ENCODE measurements around the gene PIAS2.
A peak's percentile ranks its signal among the peaks of the same experiment; 100 is the strongest.

Gene PIAS2

DNA sequence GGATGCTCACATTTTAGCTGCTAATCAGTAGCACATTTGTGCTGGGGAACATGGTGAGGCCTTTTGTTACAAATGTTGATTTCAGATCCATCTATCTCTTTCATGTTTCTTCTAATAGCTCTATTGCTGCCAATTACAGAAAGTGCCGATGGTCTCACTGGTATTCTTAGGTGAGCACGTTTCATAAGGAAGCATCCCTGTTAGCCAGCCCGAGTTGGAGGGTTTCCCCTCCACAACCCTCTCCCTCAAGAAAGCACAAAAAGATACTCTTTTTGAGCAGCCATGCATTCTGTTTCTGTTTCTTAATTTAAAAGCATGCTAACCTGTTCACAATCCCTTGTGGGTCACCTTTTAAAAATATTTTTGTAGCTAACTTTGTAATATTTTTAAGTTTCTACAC is 129.6 kb downstream of the PIAS2 start:
- Mint-ChIP-seq H3K27ac (no peak overlapping the region), H3K4me3 (no peak overlapping the region), H3K4me1 (no peaks in the 10 kb centered on the region), H3K9me3 (peaks cover 3% of the 10 kb centered on the region), H3K27me3 (no peaks in the 10 kb centered on the region), H3K36me3 (no peaks in the 10 kb centered on the region)
- DNase-seq (ENCODE audit: low spot score in 2 of 2) = no peak
- ATAC-seq (ENCODE audit: low read depth) = no peak

DNA sequence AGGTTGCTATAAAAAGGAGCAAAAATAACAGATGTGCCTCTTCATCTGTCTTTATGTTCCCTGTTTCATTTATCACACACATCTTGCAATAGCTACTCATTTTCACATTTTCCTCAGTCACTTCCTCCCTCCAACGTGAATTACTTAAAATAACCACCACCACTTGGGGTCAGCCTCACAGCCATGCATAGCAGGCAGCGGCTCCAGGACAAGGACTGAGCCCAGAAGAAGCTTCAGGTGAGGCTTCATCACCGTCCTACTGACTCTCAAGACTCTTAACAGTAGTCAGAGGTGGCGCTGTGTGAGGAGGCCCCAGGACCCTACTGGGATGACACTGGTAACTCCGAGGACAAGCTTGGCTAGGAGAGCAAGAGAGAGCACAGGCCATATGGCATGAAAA is 144.9 kb downstream of the PIAS2 start:
- no peak for ATAC-seq (ENCODE audit: low read depth)
- Mint-ChIP-seq H3K27ac (no peak overlapping the region), H3K27me3 (peaks cover 5% of the 10 kb centered on the region), H3K4me1 (peaks cover 2% of the 10 kb centered on the region), H3K9me3 (no peaks in the 10 kb centered on the region), H3K36me3 (no peaks in the 10 kb centered on the region), H3K4me3 (no peak overlapping the region)
- DNase-seq (ENCODE audit: low spot score in 2 of 2) = no peak

DNA sequence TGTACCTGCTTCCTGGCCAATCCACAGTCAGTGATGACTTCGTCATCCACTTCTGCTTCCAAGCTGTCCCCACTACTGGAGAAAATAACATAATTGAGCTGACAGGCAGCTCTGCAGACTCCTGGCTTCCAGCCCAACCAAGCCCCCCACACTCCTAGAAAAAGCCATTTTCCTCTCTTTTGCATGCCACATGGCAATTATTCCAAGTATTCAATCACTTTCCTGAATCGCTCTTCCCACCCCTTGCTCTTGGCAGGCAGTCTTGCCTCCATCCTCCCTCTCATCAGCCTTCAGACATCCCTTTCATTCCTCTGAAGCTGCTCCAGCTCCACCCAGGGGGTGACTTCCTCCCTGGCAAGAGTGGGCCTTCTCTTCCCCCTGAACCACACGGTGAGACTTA is 146.2 kb downstream of the PIAS2 start:
- ATAC-seq (ENCODE audit: low read depth) = no peak
- no peak for DNase-seq (ENCODE audit: low spot score in 2 of 2)

DNA sequence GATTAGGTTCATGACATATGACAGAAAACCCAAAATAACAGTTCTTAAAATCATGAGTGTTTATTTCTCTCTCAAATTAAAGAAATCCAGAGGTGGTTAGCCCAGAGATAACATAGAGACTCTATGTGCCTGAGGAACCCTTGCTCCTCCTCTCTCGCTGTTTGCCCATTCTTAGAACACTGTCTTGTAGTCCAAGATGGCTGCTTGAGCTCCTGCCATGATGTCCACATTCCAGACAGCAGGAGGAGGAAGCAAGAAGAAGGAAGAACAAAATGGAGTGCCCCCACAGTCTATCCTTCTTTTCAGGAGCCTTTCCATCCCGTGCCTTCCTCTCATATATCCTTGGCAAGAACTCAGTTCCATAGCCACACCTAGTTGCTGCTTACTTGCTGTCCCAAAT is 146.6 kb downstream of the PIAS2 start:
- Mint-ChIP-seq H3K9me3 (no peaks in the 10 kb centered on the region), H3K4me3 (no peak overlapping the region), H3K27me3 (peaks cover 5% of the 10 kb centered on the region), H3K4me1 (peaks cover 2% of the 10 kb centered on the region), H3K27ac (no peak overlapping the region), H3K36me3 (no peaks in the 10 kb centered on the region)
- no peak for ATAC-seq (ENCODE audit: low read depth)
- DNase-seq (ENCODE audit: low spot score in 2 of 2) = no peak

More for the DNA sequence above, 146.2 kb downstream of the PIAS2 start:
- Mint-ChIP-seq H3K36me3 (no peaks in the 10 kb centered on the region), H3K4me3 (no peak overlapping the region), H3K9me3 (no peaks in the 10 kb centered on the region), H3K27me3 (peaks cover 5% of the 10 kb centered on the region), H3K4me1 (peaks cover 2% of the 10 kb centered on the region), H3K27ac (no peak overlapping the region)

DNA sequence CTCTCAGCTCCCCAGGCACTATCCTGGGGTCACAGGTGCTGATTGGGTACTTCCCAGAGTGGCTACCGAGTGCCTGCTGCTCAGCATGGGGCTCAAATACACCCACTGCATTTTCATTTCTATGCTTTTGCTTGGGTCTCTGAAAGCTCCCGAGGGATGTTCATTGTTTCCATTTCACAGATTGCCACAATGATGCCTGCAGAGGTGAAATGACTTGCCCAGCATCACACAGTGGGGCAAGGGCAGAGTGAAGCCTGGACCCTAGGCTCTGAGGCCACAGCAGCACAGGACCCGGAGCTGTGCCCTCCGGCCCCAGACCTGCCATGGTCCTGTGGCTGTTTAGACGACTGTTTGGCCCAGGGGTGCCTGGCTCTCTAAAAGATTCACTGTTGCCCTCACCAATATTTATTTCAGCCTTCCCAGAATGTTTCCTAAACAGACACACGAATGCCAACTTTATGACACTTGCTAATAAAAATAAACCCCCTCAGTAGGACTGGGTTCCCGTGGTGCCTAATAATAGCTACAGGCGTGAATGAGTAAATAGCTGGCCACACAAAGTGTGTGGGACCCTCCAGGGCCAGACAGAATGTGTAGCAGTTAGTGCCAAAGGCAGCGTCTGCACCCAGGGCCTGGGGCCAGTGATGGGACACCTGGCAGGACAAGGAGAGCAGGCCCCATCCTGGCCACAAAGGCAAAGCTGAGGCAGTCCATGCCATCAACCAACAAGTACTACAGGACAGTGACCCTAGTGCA is 149.0 kb downstream of the PIAS2 start:
- H3K27ac Mint-ChIP-seq = no peak overlapping the region
- H3K4me3 Mint-ChIP-seq = no peak overlapping the region
- H3K27me3 Mint-ChIP-seq = peaks cover 20% of the 10 kb centered on the region
- H3K4me1 Mint-ChIP-seq = peaks cover 2% of the 10 kb centered on the region
- DNase-seq (ENCODE audit: low spot score in 2 of 2) (no peak), ATAC-seq (ENCODE audit: low read depth) (no peak)
- no peaks in the 10 kb centered on the region for H3K36me3 Mint-ChIP-seq
- H3K9me3 Mint-ChIP-seq = no peaks in the 10 kb centered on the region

DNA sequence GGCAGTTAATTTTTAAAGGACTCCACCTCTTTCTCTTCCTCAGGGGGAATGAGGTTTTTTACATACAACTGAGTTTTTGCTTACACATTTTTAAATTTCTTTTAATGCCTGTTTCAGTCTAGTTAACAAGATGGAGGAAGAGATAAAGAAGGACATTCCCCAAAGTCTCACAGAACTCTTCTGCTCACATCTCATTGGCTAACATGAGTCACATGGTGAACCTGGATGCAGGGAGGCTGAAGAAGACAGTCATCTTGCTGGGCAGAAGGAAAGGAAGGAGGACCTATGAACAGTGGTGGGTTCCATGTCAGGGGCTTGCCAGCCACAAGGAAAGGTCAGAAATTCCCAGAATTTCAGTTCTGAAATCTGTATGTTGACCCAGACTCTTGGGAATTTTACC is 150.1 kb downstream of the PIAS2 start:
- Mint-ChIP-seq H3K9me3 (no peaks in the 10 kb centered on the region), H3K27me3 (peaks cover 21% of the 10 kb centered on the region), H3K27ac (no peak overlapping the region), H3K36me3 (no peaks in the 10 kb centered on the region), H3K4me3 (no peak overlapping the region), H3K4me1 (no peaks in the 10 kb centered on the region)
- no peak for ATAC-seq (ENCODE audit: low read depth)
- no peak for DNase-seq (ENCODE audit: low spot score in 2 of 2)

DNA sequence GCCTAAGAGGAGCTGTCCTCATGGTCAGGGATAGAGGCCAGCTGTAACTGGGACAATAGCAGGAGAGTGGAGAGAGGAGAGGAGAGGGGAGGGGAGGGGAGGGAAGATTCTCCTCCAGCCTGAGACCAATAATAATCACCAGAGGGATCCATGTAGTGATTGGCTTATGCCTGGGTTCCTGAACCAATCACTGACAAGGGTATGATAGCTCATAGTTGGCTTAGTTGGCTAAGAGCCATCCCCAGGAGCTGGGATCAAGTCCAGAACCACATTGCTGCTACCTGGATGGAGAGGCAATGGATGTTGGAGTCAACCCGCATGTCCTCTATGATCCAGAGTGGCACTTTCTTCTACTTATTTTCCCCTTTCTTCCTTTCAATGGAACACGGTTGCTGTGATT is 152.7 kb downstream of the PIAS2 start:
- Mint-ChIP-seq H3K27ac (no peak overlapping the region), H3K4me1 (no peaks in the 10 kb centered on the region), H3K36me3 (no peaks in the 10 kb centered on the region), H3K4me3 (no peak overlapping the region), H3K27me3 (peaks cover 20% of the 10 kb centered on the region), H3K9me3 (no peaks in the 10 kb centered on the region)
- ATAC-seq (ENCODE audit: low read depth) (no peak), DNase-seq (ENCODE audit: low spot score in 2 of 2) (no peak)

DNA sequence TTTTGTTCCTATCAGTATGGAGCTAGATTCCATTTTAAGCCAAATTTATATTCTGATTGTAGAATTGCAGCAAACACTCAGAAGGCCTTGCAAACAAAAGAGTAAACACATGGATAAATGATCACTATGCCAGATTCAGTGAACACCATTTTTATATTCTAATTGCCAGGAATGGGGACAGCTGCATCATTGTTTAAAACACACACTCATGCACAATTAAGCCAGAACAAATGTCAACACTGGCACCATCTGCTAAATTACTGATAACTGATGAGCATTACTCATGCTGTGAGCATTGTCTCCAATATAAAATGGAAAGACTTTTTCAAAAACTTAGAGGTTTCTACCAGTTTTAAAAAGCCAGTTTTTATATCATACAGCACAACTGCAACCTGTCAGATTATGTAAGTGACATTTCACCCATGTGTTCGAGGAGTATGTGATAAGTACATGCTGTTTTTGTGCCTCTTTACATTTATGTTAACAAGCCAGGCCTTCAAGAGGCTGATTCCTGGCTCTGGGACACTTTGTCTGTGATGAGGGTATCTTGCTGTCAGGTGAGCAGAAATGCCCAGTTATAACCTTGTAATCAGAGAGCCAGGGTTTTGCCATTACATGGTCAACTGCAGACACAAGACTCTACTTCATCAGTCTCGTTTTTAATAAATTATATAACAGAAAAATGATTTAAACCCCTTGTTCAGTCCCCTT is 156.1 kb downstream of the PIAS2 start:
- Mint-ChIP-seq H3K27me3 (peaks cover 33% of the 10 kb centered on the region), H3K4me1 (peaks cover 6% of the 10 kb centered on the region), H3K4me3 (no peak overlapping the region), H3K27ac (no peak overlapping the region), H3K9me3 (no peaks in the 10 kb centered on the region), H3K36me3 (no peaks in the 10 kb centered on the region)
- DNase-seq (ENCODE audit: low spot score in 2 of 2) (no peak), ATAC-seq (ENCODE audit: low read depth) (no peak)

DNA sequence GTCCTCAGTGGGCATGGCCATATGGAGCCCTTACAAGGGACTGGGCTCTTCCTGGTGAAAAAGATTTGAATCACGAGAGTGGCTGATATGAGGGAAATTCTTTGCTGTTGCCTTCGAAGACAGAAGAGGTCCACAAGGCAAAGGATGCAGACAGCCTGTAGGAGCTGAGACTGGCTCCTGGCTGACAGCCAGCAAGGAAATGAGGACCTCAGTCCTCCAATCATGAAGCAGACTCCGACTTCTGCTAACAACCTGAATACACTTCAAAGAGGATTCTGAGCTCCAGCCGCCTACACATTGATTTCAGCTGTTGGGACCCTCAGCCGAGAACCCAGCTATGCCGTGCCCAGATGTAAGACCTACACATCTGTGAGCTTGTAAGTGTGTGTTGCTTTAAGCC is 157.4 kb downstream of the PIAS2 start:
- Mint-ChIP-seq H3K27me3 (peaks cover 35% of the 10 kb centered on the region), H3K36me3 (no peaks in the 10 kb centered on the region), H3K4me1 (peaks cover 6% of the 10 kb centered on the region), H3K27ac (no peak overlapping the region), H3K9me3 (no peaks in the 10 kb centered on the region), H3K4me3 (no peak overlapping the region)
- ATAC-seq (ENCODE audit: low read depth) = no peak
- no peak for DNase-seq (ENCODE audit: low spot score in 2 of 2)

DNA sequence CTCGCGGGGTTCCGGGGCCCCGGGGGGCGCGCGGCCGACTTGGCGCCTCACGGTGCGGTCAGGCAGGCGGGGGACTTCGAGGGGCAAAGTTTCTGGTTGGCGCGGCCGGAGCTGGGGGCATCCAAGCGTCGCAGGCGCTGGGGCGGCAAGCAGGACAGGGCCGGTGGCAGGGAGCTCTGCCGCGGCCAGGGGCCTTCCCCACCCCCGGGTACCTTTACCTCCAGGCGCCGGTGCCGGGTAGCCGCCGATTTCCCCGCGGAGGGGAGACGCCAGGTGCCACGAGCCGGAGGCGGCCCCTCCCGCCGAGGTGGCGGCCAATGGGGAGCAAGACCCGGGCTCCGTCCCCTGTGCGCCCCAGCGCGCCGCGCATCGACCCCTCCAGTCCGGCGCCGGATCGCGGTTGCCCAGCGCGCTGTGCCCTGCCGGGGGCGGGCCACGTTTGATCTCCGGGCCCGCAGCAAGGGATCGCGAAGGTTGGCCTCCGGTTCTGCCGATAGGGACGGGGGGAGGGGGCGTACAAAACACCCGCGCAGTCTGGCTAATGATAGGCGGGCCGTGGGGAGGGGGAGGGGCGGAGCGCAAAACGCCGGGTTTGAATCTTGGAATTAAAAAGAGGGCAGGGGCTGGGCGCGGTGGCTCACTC is 160.6 kb downstream of the PIAS2 start, which contains the start of gene ST8SIA5:
Gene ST8SIA5, minus strand, starts transcription at position 495 of the 643 bp plus-strand sequence. CDS start 545 bp downstream, outside the sequence.
- Mint-ChIP-seq H3K4me3 (peak within 1 kb of the TSS; percentile 78), H3K27me3 (peaks cover 26% of the 10 kb centered on the region), H3K36me3 (no peaks in the 10 kb centered on the region), H3K27ac (no peak within 1 kb of the TSS), H3K4me1 (peaks cover 16% of the 10 kb centered on the region), H3K9me3 (peaks cover 4% of the 10 kb centered on the region)
- peak; percentile 32 for ATAC-seq (ENCODE audit: low read depth)
- peak in 1 of 2 donors; percentile 10 for DNase-seq (ENCODE audit: low spot score in 2 of 2)

DNA sequence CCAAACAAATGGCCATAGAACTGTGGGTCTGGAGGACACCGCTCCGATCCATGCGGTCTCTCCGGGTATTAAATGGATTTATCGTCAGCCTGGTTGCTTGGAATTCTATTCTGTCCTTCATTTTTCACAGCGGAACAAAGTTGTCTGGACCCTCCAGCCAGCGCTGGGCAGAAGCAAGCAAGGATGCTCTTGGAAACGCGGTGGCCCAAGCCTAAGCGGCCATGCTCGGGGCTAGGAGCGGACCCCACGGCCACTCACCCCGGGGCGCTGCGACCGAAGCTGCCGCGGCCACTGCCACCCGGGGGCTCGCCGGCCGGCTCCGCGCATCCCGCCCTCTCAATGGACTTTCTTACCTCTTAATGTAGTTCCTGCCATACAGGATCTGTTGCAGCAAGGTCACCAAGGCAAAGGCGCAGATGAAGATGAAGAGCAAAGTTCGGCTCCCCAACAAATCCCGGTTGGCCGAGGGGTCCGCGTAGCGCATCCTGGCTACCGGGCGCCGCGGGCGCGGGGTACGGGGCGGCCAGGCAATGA is 161.2 kb downstream of the PIAS2 start:
- no peak for ATAC-seq (ENCODE audit: low read depth)

DNA sequence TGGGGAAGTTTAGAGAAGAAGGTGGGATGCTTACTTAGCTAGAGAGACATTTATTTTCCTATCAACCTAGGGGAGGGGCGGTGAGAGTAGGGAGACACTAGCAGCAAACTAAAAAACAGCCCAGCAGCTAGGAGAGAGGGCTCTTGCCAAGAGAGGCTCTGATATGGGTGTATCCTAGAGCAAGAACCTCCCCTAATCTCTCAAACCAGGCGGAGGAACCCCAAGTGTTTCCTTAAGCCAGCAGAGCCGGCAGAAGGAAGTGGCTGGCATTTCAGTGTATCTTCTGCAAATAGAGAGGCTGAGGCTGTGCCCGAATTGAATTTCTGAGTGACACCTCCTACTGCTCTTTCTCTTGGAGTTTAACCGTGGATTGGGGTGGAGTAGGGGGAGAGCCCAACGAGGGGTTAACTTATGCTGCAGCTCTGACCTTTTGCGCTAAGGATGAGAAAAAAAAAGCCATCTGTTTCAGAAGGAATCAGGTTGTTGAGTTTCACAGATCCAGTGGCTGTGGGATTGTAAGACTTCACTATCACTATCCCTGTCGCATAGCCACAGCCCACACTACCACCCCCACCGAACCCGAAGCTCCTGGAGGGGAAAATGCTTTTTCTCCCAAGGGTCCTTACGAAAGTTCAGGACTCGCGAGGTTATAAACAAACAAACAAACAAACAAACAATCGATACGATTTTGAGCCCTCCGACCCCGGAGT is 161.8 kb downstream of the PIAS2 start:
- H3K4me3 Mint-ChIP-seq = peak overlapping the region; percentile 41
- H3K27ac Mint-ChIP-seq = no peak overlapping the region
- ATAC-seq (ENCODE audit: low read depth) (no peak), DNase-seq (ENCODE audit: low spot score in 2 of 2) (no peak)
- peaks cover 4% of the 10 kb centered on the region for H3K9me3 Mint-ChIP-seq
- no peaks in the 10 kb centered on the region for H3K36me3 Mint-ChIP-seq
- H3K4me1 Mint-ChIP-seq = peaks cover 16% of the 10 kb centered on the region
- peaks cover 29% of the 10 kb centered on the region for H3K27me3 Mint-ChIP-seq

More for the DNA sequence above, 161.2 kb downstream of the PIAS2 start:
- no peaks in the 10 kb centered on the region for H3K36me3 Mint-ChIP-seq
- H3K9me3 Mint-ChIP-seq = peaks cover 4% of the 10 kb centered on the region
- H3K27ac Mint-ChIP-seq = no peak overlapping the region
- no peak for DNase-seq (ENCODE audit: low spot score in 2 of 2)
- peaks cover 16% of the 10 kb centered on the region for H3K4me1 Mint-ChIP-seq
- peaks cover 26% of the 10 kb centered on the region for H3K27me3 Mint-ChIP-seq
- H3K4me3 Mint-ChIP-seq = peak overlapping the region; percentile 41

DNA sequence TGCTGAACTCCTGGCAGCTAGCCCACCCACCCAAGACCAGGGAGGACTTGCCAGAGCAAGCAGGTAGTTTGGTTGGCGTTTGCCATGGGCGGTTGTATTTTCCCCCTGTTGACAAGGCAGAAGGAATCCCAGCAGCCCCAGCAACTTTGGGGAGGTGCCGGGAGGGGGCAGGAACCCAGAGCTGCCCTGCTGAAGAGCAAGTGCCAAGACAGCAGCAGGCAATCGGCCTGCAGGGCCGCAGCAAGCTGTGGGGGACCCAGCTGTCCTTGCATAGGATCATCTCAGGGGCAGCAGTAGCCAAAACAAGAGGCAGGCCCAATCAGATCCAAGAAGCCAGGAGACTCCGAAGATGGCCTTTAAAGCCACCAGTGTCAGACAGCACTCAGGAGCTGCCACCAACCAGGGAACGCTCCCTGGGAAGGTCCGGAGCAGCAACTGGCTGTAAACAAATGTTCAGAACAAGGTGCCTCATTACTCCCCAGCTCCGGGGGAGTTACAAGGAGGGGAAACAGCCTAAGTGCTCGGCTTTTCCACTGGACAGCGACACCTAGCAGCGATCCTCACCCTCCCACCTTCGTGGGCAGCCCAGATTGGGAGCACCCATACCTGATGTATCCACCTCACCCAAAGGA is 162.5 kb downstream of the PIAS2 start:
- Mint-ChIP-seq H3K27ac (no peak overlapping the region), H3K36me3 (no peaks in the 10 kb centered on the region), H3K9me3 (peaks cover 4% of the 10 kb centered on the region), H3K4me3 (no peak overlapping the region), H3K27me3 (peaks cover 30% of the 10 kb centered on the region), H3K4me1 (peaks cover 16% of the 10 kb centered on the region)
- DNase-seq (ENCODE audit: low spot score in 2 of 2) (no peak), ATAC-seq (ENCODE audit: low read depth) (no peak)

Data from memory B cell (primary cell).